ENCODE results near the gene ATP5F1B.
"Not testable (repeated sequence)": the region's sequence is repeated elsewhere in the genome, so short reads cannot be mapped to it uniquely, and the experiment has no call there.

DNA sequence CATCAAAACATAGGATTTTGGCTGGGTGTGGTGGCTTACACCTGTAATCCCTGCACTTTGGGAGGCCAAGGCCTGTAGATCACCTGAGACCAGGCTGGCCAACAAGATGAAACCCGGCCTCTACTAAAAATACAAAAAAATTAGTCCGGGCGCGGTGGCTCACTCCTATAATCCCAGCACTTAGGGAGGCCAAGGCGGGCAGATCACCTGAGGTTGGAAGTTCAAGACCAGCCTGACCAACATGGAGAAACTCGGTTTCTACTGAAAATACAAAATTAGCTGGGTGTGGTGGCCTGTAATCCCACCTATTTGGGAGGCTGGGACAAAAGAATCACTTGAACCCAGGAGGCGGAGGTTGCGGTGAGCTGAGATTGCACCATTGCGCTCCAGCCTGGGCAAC lies 2.2 kb upstream of the ATP5F1B start:
- not testable (repeated sequence) for TF ChIP-seq CTCF (IDR thresholded peaks at IDR 0.05); TEAD4 (IDR thresholded peaks at IDR 0.05; ENCODE audit: borderline replicate concordance, insufficient read depth); NRF1 (IDR thresholded peaks at IDR 0.05; ENCODE audit: low read depth, low read length); MEF2A (IDR thresholded peaks at IDR 0.05; ENCODE audit: borderline replicate concordance, low read depth); POLR2AphosphoS5 (IDR thresholded peaks at IDR 0.05; ENCODE audit: low read depth, low read length); RFX5 (IDR thresholded peaks at IDR 0.05; ENCODE audit: low read length); ZBTB33 (IDR thresholded peaks at IDR 0.05; ENCODE audit: borderline replicate concordance, low read depth); GABPA (IDR thresholded peaks at IDR 0.05; ENCODE audit: low read depth); TCF12 (IDR thresholded peaks at IDR 0.05); EP300 (IDR thresholded peaks at IDR 0.05; ENCODE audit: borderline replicate concordance in 1 of 2, low read depth in 1 of 2, low read length in 1 of 2); RAD21 (IDR thresholded peaks at IDR 0.05; ENCODE audit: low read length); TAF1 (IDR thresholded peaks at IDR 0.05; ENCODE audit: borderline replicate concordance, low read depth, low read length)
- TF ChIP-seq, protein P1, sequence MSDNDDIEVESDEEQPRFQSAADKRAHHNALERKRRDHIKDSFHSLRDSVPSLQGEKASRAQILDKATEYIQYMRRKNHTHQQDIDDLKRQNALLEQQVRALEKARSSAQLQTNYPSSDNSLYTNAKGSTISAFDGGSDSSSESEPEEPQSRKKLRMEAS (IDR thresholded peaks at IDR 0.05; ENCODE audit: low read depth) = not testable (repeated sequence)
